Stimulated activated CD4-positive, alpha-beta T cell treated with anti-CD3 and anti-CD28 coated beads, Interleukin-4, amount 100 ng/mL, for 48 hours (primary cell): ENCODE results near the gene RAB15.

ENCODE experiments used
- DNase-seq, 2 donors: peaks; one replicate each; pipeline ENCODE4 v3.0.0-alpha.2; 2020; ENCODE audit warnings: low read depth in 2 of 2

The RAB15 gene

DNA sequence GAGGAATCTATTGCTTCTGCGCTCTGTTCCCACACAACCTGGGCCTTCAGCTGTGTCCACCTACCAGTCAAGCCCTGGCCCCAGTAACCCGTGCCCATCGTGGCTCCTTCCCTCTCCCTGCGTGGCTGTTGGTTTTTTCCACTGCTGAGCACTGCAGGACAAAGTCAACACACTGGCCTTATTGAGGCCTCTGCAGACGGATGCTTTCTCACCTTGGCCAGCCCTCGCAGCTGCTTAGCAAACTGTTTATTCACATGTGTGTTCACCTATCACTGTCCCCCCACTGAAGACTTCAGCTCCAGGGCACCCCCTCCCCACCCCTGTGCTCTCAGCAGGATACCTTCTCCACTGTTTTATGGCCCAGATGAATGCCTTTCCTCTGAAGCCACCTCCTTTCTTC lies 16.8 kb downstream of the RAB15 start:
- DNase-seq: no peak

DNA sequence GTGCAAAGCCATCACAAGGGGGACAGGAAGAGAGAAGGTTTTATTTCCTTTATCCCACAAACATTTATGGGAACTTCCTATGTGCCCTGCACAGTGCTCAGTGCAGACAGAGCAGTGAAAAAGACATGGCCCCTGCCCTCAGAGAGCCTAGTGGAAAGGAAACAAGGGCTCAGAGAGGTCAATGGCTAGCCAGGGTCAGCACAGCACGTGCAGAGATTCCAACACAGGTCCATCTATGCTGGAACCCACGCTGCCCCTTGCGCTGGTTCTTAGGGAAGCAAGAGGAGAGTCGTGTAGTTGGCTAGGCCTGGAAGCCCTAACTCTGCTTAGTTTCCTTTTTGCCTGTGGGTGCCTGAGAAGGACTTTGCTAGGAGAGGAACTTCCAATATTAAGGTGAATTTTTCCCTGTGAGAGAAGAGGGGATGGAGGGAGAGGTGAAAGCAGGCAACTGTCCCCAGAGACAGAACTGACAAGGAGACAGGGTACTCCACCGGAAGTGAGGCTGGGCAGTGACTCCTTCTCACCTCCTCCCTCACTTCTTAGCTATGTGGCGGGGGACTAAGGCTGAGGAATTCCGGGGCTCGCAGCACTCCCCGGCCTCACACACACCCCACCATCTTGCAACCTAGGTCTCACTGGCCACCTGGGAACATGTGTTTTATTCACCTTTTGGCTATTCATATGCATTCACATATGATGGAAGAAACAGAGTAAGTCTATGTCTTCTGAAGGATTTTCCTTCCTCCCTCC lies 17.5 kb downstream of the RAB15 start:
- no peak for DNase-seq

DNA sequence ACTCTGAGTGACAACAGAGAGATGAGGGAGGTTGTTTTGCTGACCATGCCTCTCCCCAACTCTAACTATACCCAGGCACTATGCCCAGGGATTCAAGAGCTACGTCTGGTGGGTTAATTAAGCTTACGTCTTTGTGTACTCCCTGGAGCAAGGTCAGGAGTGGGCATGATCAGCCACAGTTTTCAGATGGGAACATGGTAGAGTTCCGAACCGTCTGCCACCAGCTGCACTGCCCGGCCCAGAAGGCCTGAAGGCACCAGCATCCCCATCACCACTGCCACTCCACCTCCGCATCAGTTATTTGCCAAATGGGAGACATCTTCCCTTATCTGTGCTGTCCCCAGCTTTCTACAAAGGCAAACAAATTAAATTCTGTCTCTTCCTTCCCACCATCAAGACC lies 18.5 kb downstream of the RAB15 start:
- no peak for DNase-seq

GRCh38 chr14:64953310-64953654 lies 18.9 kb downstream of the RAB15 start:
- no peak for DNase-seq

DNA sequence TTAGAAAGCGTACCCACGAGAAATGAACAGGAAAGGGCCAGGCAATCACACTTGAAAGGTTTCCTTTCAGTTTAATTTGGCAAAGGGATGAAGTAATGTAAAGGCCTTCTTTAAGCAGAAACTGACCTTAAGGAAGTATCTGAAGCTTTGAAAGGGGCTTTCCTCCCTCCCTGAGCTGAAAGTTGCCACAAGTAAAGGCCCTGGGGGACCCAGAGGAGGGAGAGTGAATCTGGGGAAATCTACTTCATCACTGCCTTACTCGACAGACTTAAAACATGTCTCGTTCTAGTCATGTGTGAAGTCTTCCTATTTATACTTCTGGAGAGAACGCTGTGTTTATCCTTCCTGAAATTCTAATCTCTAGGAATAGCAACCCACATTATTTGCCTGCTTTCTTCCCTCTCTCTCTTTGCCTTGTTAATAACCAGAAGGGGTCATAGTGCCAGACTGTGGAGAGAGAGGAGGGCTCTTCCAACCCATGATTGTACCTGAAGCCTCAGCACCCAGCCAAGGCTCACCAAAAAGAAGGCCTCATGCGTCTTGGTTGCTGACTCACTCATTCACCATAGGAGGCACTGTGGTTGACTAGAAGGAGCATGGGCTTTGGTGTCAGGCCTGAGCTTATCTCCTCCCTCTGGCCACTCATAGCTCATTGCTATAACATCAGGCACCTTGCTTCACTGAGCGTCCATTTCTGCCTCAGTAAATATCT lies 19.4 kb downstream of the RAB15 start:
- no peak for DNase-seq

GRCh38 chr14:64951724-64952123 lies 20.4 kb downstream of the RAB15 start:
- DNase-seq: no peak

- DNase-seq: no peak
Measured at GRCh38 chr14:64951291-64951690, 20.8 kb downstream of the RAB15 start.

DNA sequence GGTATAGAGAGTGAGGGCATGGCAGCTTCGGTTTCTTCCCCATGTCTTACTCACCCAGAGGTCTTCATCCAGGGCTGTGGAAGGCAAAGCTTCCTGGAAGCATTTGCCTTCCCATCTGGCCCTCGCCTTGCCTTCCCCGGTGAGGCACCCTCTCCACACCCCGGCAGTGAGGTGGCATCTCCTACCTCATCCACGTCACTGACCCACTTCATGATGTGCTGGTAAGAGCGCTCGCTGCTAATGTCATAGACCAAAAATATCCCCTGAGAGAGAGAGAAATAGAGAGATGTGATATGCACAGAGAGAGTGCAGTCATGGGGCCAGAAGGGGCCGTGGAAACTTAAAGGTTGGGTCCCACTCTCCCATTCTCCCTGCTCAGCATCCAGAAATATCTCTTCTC lies 21.2 kb downstream of the RAB15 start:
- no peak for DNase-seq

DNA sequence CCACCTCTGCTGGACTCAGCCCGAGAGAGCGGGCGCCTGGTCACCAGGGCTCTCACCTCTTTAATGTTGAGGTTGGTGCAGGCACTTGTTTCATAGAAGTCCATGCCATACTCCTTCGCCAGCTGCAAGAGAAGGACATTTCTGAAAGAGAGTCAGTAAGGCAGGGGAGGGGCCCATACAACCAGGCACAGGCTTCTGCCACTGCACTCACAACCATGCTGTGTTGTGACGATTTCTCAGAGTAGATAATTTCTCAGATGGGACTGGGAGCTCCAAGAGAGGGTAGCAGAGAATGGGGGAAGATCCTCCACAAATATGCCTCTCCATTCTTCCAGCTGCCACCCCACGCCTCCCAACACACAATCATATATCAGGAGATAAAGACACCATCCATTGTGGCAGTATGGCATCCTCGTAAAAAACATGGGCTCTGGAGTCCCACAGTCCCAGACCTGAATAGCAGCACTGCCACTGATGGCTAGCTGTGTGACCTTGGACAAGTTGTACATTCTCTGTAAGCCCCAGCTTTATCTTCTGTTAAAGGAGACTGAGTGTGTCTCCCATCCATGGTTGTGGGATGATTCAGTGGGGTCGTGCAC lies 23.4 kb downstream of the RAB15 start:
- DNase-seq: no peak

DNA sequence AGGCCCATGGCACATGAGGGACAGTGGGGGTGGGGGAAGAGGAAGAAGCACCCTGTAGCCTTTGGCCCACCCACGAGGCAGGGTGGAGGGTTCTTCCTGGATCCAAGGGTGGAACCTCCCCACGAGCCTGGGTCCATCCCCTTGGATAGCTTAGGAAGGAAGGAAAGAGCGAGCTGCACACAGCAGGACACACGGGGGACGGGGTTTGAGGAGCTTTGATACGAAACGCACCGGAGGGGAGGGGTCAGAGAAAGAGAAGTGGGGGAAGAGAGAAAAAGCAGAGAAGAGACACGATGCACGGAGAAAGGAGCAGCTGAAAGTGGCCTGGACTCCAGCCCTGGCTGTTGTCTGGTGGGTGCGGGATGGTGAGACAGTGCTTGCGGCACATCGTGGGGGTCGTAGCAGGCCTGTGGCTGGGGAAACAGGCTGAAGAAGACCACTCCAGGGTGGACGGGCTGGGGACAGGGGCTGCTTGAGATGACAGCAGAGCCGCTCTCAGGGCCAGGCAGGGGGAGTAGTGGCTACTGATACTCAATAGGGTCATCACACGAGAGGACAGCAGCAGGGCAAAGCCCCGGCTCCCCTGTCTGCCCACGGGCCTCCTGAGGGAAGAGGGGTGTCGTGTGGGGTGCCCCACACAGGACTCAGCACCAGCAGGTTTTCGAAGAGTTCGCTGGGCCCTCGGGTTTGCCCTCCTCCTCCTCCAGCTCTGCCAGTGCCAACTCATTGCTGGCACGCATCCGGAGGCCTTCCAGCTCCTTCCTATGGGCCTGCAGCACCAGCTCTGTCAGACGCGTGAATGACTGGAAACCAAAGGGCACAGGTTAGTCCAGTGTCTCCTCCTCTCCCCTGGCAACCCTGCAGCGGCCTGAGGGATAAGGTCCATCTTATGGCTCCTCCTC lies 24.2 kb downstream of the RAB15 start:
- no peak for DNase-seq

- DNase-seq: no peak
Measured at GRCh38 chr14:64946310-64947045, 25.7 kb downstream of the RAB15 start.

GRCh38 chr14:64945431-64946178 lies 26.5 kb downstream of the RAB15 start:
- no peak for DNase-seq

- no peak for DNase-seq
Measured at GRCh38 chr14:64944861-64945260, 27.3 kb downstream of the RAB15 start.

DNA sequence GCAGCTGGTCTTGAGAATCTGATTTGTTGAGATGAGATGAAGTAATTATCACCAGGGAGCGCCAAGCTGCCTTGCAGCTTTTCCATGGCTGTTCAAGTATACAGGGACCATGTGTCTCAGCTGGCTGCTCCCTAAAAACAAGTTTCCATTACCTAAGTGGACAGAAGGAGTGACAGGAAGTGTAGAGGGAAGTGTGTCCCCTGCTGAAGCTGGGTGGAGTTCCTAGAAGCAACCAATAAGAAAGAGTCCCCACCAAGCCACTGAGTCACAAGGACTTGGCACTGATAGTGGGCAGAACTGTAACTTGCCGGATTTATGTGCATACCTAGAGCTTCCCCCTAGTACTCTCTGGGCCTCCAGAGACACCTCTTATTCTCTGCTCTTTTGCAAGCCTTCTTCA lies 28.1 kb downstream of the RAB15 start:
- no peak for DNase-seq

DNA sequence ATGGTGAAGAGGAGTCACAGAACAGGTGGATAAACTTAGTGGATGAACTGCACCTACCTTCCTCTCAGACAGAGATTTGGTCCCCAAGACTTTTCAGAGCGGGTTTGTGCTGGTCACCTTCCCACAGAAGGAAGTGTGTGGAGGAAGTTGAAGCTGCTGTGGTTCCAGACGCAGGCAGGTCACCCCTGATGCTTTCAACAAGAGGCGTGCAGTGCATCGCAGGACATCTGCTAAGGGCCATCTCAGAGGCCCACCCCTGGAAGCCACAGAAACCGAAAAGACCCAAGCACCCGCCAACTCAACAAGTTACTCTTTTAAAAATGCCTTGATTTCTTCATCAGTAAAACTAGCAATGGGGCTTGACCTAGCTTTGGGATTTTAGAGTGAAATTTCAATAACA lies 28.6 kb downstream of the RAB15 start:
- no peak for DNase-seq

GRCh38 chr14:64942531-64943111 lies 29.5 kb downstream of the RAB15 start, which contains the start of gene GPX2:
Gene GPX2, minus strand, starts transcription at chr14:64942745. Its CDS starts 19 bp downstream, at chr14:64942726.
- no peak for DNase-seq

GRCh38 chr14:64940336-64940910 lies 31.7 kb downstream of the RAB15 start:
- no peak for DNase-seq

DNA sequence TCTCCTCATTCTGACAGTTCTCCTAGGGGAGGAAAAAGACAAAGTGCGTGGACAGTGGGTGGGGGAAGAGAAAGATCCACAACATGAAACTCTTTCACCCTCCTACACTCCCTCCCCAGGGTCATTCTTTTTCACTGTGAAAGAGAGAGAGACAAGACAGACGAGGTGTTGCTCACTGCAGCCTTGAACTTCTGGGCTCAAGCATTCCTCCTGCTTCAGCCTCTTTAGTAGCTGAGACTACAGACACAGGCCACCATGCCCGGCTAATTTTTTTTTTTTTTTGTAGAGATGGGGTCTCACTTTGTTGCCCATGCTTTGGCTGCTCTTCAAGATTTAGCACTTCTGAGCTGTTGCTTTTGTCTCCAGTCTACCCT lies 32.3 kb downstream of the RAB15 start:
- no peak for DNase-seq

GRCh38 chr14:64938972-64939816 lies 32.9 kb downstream of the RAB15 start:
- DNase-seq: no peak
